ENCODE data around the gene GSTO2.

GSTO2 gene

GRCh38 chr10:104307576-104308438, 38.8 kb downstream of the GSTO2 start:
- H3K4me3 ChIP-seq (ENCODE audit: low read depth, low read length), result no peak overlapping the region
- no peak for DNase-seq (ENCODE audit: low read depth)
- TF ChIP-seq, protein P1, sequence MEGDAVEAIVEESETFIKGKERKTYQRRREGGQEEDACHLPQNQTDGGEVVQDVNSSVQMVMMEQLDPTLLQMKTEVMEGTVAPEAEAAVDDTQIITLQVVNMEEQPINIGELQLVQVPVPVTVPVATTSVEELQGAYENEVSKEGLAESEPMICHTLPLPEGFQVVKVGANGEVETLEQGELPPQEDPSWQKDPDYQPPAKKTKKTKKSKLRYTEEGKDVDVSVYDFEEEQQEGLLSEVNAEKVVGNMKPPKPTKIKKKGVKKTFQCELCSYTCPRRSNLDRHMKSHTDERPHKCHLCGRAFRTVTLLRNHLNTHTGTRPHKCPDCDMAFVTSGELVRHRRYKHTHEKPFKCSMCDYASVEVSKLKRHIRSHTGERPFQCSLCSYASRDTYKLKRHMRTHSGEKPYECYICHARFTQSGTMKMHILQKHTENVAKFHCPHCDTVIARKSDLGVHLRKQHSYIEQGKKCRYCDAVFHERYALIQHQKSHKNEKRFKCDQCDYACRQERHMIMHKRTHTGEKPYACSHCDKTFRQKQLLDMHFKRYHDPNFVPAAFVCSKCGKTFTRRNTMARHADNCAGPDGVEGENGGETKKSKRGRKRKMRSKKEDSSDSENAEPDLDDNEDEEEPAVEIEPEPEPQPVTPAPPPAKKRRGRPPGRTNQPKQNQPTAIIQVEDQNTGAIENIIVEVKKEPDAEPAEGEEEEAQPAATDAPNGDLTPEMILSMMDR (IDR thresholded peaks at IDR 0.05; ENCODE audit: control insufficient read depth, extremely low read depth, insufficient read depth), result no peak

GRCh38 chr10:104308439-104308903, 39.5 kb downstream of the GSTO2 start:
- DNase-seq (ENCODE audit: low read depth), result no peak
- TF ChIP-seq, protein P1 (IDR thresholded peaks at IDR 0.05; ENCODE audit: control insufficient read depth, extremely low read depth, insufficient read depth), result no peak
- no peak overlapping the region for H3K4me3 ChIP-seq (ENCODE audit: low read depth, low read length)

DNA sequence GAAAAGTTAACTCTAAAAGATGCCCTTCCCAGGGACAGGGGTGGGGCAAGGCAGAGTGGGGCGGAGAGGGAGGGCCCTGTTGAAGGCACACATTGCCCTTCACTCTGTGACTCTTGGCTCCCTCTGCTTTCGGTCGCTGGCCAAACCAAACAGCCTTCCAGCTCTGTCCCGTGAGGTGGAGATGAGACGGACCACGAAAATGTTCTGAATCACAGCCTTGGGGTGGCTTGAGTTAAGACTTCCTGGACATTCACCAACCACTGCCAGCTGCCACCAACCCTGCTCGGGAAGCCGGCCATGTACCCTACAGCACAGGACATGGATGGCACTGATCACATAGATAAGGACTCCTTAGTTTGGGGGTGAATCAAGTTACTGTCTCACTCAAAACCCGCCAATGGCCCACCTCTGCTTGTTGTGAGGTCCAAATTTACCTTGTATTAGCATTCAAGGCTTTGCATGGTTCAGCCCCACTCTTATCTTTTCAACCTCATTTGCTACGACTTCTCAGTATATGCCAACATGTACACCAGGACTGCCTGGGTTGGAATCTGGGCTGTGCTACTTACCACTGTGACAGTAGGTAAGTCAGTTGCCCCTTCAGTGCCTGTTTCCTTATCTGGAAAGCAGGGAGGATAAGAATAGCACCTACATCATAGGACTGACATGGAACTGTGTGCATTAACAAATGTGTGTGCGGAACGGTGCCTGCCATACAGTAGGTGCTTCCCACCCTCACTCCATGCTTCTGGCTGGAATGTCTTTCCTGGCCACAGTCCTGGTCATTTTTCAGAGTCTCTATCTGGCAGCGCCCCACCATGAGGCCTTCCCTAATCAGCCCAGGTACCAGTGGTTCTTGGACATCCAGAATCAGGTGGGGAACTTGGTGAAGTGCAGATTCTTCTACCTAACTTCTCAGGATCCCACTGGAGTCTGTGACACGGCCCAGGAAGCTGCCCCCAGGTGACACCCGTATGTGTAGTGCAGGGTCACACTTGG, 41.3 kb downstream of the GSTO2 start:
- peak; percentile 73 for DNase-seq (ENCODE audit: low read depth)
- H3K4me3 ChIP-seq (ENCODE audit: low read depth, low read length), result no peak overlapping the region
- TF ChIP-seq, protein P1 (IDR thresholded peaks at IDR 0.05; ENCODE audit: control insufficient read depth, extremely low read depth, insufficient read depth), result no peak

- no peak for DNase-seq (ENCODE audit: low read depth)
- TF ChIP-seq, protein P1 (IDR thresholded peaks at IDR 0.05; ENCODE audit: control insufficient read depth, extremely low read depth, insufficient read depth), result no peak
- H3K4me3 ChIP-seq (ENCODE audit: low read depth, low read length), result no peak overlapping the region
Observed at GRCh38 chr10:104311184-104311720, 42.3 kb downstream of the GSTO2 start.

DNA sequence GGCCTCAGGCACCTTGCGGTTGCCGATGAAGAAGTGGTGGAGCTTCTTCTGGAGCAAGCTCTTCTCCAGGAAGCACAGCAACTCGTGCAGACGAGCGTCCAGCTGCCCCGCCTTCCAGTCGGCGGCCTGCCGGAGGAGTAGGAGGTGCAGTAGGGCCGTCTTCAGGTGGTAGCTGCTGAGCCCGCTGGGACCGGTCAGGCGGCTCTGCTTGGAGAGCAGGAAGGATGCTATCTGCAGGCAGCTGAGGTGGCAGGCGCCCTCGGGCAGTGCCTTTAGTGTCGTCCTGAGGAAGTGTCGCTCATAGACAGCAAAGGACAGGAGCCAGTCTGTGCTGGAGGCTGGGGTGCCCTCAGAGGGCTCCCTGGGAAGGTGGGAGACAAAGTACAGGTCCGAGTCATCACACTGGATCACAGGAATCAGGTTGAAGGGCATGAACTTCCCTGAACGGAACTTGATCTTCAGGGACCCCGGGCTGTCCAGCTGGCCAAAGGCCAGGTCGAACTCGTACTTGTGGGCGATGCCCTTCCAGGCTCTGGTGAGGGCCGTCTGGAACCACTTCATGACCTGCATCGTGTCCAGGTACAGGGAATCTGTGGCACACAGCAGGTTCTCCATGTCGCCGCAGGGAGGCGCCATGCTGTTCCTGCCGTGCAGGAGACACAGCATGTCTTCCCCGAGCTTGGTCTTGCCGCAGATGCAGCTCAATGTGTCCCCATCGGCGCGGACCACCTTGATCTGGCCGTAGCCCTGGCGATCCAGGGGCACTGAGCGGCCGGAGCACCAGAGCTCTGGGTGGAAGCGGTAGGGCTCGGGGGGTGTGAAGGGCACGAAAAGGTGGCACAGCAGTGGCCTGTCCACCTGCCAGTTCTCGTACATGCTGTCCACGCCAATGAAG, 45.9 kb downstream of the GSTO2 start:
- DNase-seq (ENCODE audit: low read depth), result no peak
- TF ChIP-seq, protein P1 (IDR thresholded peaks at IDR 0.05; ENCODE audit: control insufficient read depth, extremely low read depth, insufficient read depth), result no peak
- H3K4me3 ChIP-seq (ENCODE audit: low read depth, low read length), result no peak overlapping the region

DNA sequence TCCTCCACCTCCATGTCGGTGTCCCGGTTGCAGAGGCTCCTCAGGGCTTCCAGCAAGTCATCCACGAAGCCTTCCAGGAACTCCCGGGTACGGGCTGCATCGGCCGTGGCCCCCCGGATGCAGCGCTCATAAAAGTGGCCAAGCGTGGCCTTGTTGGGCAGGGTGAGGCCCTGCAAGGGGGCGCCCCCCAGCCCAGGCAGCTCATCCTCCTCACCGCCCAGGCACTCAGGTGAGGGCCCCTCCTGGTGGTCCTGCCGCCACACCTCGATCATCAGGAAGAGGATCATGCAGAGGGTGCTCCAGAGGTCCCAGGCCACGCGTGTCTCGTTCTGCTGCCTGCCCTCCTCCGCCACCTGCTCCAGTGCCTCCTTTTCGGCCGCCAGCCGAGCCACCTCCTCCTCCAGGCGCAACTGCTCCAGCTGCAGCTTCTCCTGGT, 46.5 kb downstream of the GSTO2 start:
- H3K4me3 ChIP-seq (ENCODE audit: low read depth, low read length), result no peak overlapping the region
- TF ChIP-seq, protein P1 (IDR thresholded peaks at IDR 0.05; ENCODE audit: control insufficient read depth, extremely low read depth, insufficient read depth), result no peak
- no peak for DNase-seq (ENCODE audit: low read depth)

Data from LNCaP clone FGC (cell line).